K562 (cell line): ENCODE results near the gene CCP110. TPM values are rescaled to one million over a fixed set of nuclear protein-coding genes. Genes with fewer than 3 reads are reported as not detected.

Experiments
- CTCF ChIP-seq, 3 experiments: IDR thresholded peaks in 2 of 3; conservative IDR thresholded peaks in 1 of 3; 2 replicates each; pipeline ENCODE4 v1.5.1; 2011 to 2012; ENCODE audit warnings: low read length in 3 of 3, mild to moderate bottlenecking in 3 of 3, control low read depth in 2 of 3, improper control_type of control experiment in 1 of 3, inconsistent platforms in 1 of 3, low read depth in 1 of 3, mixed read lengths in 1 of 3, moderate library complexity in 1 of 3; ENCODE audit not compliant: insufficient read depth in 2 of 3
- HMG20A ChIP-seq: fragments of 450-650 bp; formaldehyde crosslinking; conservative IDR thresholded peaks from 2 replicates; pipeline ENCODE4 v1.4.0; 2020; ENCODE audit warnings: mild to moderate bottlenecking, mixed read lengths
- KDM2B ChIP-seq: fragments of 250-450 bp; sonication (Bioruptor Pico); IDR thresholded peaks from 2 replicates; pipeline ENCODE4 v1.8.0; 2021; ENCODE audit warnings: mild to moderate bottlenecking, moderate library complexity
- MTA3 ChIP-seq: fragments of 450-650 bp; formaldehyde crosslinking; IDR thresholded peaks from 2 replicates; pipeline ENCODE4 v1.6.1; 2017; ENCODE audit warnings: mild to moderate bottlenecking, borderline replicate concordance
- NR1H2 ChIP-seq: sonication (generic); formaldehyde crosslinking; IDR thresholded peaks from 2 replicates; pipeline ENCODE4 v1.4.0; 2020; ENCODE audit warnings: mild to moderate bottlenecking, missing genetic modification reagents
- PHF20 ChIP-seq: fragments of 450-650 bp; IDR thresholded peaks from 2 replicates; pipeline ENCODE4 v1.6.1; 2018; ENCODE audit not compliant: partially characterized antibody
- PTRF ChIP-seq: fragments of 450-650 bp; IDR thresholded peaks from 2 replicates; pipeline ENCODE4 v1.6.1; 2016; ENCODE audit warnings: mild to moderate bottlenecking, missing genetic modification characterization, missing compliant biosample characterization
- RBM17 ChIP-seq: fragments of 200-400 bp; formaldehyde crosslinking; IDR thresholded peaks from 2 replicates; pipeline ENCODE4 v1.6.1; 2017; ENCODE audit warnings: low read depth, mild to moderate bottlenecking, low read length, borderline replicate concordance
- SMARCE1 ChIP-seq: fragments of 450-650 bp; IDR thresholded peaks from 2 replicates; pipeline ENCODE4 v1.7.1; 2016; ENCODE audit warnings: mild to moderate bottlenecking
- SRSF7 ChIP-seq: fragments of 200-400 bp; formaldehyde crosslinking; optimal IDR thresholded peaks from 2 replicates; pipeline ENCODE3; 2017; ENCODE audit warnings: mild to moderate bottlenecking, low read depth, low read length
- TRIM28 ChIP-seq: fragments of 450-650 bp; IDR thresholded peaks from 2 replicates; pipeline ENCODE4 v1.6.1; 2017
- ZFX ChIP-seq: sonication (generic); formaldehyde crosslinking; IDR thresholded peaks from 2 replicates; pipeline ENCODE4 v1.8.0; 2022; ENCODE audit warnings: mild to moderate bottlenecking, missing genetic modification reagents, moderate library complexity
- ZNF282 ChIP-seq: sonication (generic); formaldehyde crosslinking; IDR thresholded peaks from 2 replicates; pipeline ENCODE4 v1.8.1; 2023; ENCODE audit warnings: missing genetic modification reagents
- ZNF699 ChIP-seq: fragments of 250-450 bp; sonication (Bioruptor Pico); IDR thresholded peaks from 2 replicates; pipeline ENCODE4 v1.8.0; 2021; ENCODE audit warnings: mild to moderate bottlenecking, moderate library complexity; ENCODE audit not compliant: insufficient replicate concordance
- polyA plus RNA-seq, 8 experiments: library from polyadenylated mRNA; depleted of rRNA in 4 of 8; stranded (reverse) in 5 of 8; unstranded in 3 of 8; fragments of >200 nt; fragmentation: Nextera tagmentation in 2 of 8; fragmentation: Illumina TruSeq in 1 of 8; extraction: Ambion mirVana in 2 of 8; extraction: Trizol in 1 of 8; gene quantifications; 2 replicates each; pipeline versions ENCODE4 v1.2.1 to v1.2.3, GENCODE V29; 2011 to 2014; ENCODE audit warnings: inconsistent platforms in 1 of 8, missing spikeins in 1 of 8
- total RNA-seq, 7 experiments: library from RNA; depleted of rRNA in 6 of 7; stranded (reverse); fragments of >200 nt in 6 of 7; fragmentation: Illumina TruSeq in 2 of 7; extraction: Trizol in 2 of 7; gene quantifications; 2 replicates each; pipeline versions ENCODE4 v1.2.1 to v1.2.3, GENCODE V29; 2011 to 2021; ENCODE audit warnings: low replicate concordance in 1 of 7
- TF ChIP-seq, protein P1 (sequence below): fragments of 450-650 bp; IDR thresholded peaks from 2 replicates; pipeline ENCODE4 v1.6.1; 2016; ENCODE audit warnings: mild to moderate bottlenecking, moderate library complexity

CCP110 gene
- total and polyA plus RNA-seq, 9 of the 15 experiments (the other 6 are each of a cell fraction or from before 2014, with no cell fraction given), result 3.5 to 16.1 (median 12.1) TPM

DNA sequence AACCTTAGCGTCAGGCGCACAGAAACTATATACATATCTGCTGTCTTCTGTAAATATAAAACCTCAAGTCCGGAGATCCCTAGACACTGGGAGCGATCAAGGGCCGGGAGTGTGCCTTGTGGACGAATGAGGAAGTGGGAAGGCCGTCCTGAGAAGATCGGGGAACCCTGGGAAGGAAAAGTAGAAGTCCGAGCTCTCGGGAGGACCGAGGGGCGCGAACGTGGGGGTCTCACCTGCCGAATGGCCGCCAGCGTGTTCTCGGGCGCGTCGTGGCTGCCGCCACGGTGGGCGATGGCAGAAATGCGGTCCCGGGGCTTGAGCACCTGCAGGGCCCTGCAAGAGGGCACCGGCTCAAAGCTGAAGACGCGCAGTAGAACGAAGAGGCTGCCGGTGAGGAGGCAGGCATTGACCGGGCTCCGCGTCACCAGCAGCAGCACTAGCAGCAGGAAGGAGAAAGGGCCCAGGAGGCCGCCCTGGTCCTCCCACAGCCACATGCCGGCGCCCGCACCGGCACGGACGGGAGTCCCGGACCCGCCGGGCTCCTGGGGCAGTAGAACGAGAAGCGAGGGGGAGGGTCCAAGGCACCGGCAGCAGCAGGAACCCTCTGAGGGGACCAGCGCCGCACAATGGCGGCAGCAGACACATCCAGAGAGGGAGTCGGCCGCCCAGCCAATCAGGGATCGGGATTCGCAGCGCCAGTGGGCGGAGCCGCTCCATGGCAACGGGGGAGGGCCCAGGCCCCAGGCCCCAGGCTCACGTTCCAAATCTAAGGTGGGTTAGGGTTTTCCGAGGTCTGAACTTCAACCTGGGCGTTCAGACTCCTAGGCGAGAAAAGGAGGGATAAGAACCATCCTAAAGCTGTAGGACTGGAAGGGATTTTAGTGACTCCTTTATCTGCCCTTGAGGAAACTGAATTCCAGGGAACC lies 2.0 kb upstream of the CCP110 start, which contains the start of gene GDE1 (continued):
- TF ChIP-seq, protein P1, sequence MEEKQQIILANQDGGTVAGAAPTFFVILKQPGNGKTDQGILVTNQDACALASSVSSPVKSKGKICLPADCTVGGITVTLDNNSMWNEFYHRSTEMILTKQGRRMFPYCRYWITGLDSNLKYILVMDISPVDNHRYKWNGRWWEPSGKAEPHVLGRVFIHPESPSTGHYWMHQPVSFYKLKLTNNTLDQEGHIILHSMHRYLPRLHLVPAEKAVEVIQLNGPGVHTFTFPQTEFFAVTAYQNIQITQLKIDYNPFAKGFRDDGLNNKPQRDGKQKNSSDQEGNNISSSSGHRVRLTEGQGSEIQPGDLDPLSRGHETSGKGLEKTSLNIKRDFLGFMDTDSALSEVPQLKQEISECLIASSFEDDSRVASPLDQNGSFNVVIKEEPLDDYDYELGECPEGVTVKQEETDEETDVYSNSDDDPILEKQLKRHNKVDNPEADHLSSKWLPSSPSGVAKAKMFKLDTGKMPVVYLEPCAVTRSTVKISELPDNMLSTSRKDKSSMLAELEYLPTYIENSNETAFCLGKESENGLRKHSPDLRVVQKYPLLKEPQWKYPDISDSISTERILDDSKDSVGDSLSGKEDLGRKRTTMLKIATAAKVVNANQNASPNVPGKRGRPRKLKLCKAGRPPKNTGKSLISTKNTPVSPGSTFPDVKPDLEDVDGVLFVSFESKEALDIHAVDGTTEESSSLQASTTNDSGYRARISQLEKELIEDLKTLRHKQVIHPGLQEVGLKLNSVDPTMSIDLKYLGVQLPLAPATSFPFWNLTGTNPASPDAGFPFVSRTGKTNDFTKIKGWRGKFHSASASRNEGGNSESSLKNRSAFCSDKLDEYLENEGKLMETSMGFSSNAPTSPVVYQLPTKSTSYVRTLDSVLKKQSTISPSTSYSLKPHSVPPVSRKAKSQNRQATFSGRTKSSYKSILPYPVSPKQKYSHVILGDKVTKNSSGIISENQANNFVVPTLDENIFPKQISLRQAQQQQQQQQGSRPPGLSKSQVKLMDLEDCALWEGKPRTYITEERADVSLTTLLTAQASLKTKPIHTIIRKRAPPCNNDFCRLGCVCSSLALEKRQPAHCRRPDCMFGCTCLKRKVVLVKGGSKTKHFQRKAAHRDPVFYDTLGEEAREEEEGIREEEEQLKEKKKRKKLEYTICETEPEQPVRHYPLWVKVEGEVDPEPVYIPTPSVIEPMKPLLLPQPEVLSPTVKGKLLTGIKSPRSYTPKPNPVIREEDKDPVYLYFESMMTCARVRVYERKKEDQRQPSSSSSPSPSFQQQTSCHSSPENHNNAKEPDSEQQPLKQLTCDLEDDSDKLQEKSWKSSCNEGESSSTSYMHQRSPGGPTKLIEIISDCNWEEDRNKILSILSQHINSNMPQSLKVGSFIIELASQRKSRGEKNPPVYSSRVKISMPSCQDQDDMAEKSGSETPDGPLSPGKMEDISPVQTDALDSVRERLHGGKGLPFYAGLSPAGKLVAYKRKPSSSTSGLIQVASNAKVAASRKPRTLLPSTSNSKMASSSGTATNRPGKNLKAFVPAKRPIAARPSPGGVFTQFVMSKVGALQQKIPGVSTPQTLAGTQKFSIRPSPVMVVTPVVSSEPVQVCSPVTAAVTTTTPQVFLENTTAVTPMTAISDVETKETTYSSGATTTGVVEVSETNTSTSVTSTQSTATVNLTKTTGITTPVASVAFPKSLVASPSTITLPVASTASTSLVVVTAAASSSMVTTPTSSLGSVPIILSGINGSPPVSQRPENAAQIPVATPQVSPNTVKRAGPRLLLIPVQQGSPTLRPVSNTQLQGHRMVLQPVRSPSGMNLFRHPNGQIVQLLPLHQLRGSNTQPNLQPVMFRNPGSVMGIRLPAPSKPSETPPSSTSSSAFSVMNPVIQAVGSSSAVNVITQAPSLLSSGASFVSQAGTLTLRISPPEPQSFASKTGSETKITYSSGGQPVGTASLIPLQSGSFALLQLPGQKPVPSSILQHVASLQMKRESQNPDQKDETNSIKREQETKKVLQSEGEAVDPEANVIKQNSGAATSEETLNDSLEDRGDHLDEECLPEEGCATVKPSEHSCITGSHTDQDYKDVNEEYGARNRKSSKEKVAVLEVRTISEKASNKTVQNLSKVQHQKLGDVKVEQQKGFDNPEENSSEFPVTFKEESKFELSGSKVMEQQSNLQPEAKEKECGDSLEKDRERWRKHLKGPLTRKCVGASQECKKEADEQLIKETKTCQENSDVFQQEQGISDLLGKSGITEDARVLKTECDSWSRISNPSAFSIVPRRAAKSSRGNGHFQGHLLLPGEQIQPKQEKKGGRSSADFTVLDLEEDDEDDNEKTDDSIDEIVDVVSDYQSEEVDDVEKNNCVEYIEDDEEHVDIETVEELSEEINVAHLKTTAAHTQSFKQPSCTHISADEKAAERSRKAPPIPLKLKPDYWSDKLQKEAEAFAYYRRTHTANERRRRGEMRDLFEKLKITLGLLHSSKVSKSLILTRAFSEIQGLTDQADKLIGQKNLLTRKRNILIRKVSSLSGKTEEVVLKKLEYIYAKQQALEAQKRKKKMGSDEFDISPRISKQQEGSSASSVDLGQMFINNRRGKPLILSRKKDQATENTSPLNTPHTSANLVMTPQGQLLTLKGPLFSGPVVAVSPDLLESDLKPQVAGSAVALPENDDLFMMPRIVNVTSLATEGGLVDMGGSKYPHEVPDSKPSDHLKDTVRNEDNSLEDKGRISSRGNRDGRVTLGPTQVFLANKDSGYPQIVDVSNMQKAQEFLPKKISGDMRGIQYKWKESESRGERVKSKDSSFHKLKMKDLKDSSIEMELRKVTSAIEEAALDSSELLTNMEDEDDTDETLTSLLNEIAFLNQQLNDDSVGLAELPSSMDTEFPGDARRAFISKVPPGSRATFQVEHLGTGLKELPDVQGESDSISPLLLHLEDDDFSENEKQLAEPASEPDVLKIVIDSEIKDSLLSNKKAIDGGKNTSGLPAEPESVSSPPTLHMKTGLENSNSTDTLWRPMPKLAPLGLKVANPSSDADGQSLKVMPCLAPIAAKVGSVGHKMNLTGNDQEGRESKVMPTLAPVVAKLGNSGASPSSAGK, result peak; percentile 28
- TF ChIP-seq ZNF282, result no peak
- TF ChIP-seq SRSF7, result no peak
- 0 out of 2 replicates have a peak, but pooled peaks have one; percentile 22 for TF ChIP-seq TRIM28
- TF ChIP-seq NR1H2 (CRISPR knock-in tag), result no peak
- peak; percentile 13 for TF ChIP-seq PHF20
- no peak for TF ChIP-seq SMARCE1
- peak; percentile 72; the same call in 1 of the 2 replicates for TF ChIP-seq MTA3
- TF ChIP-seq KDM2B (CRISPR knock-in tag), result no peak
- TF ChIP-seq ZNF699, result no peak
- peak; percentile 56 to 59 (median 58); a peak in 5 of 6 replicates for TF ChIP-seq CTCF (IDR thresholded peaks at IDR 0.05 in 2 of 3, conservative IDR thresholded peaks at IDR 0.05 in 1 of 3; ENCODE audit: insufficient read depth in 2 of 3, low read depth in 1 of 3, low read length in 3 of 3)
- TF ChIP-seq ZFX (CRISPR knock-in tag), result peak; percentile 81
- TF ChIP-seq PTRF, result no peak
- TF ChIP-seq HMG20A, result no peak
- no peak for TF ChIP-seq RBM17
